ENCODE data around the gene TPSG1. TPM values are rescaled to one million over a fixed set of nuclear protein-coding genes. Genes with fewer than 3 reads are reported as not detected.

Gene TPSG1
- total and polyA plus RNA-seq, 2 of the 13 experiments (the other 11 are each of a cell fraction or from before 2014, with no cell fraction given) = not detected

GRCh38 chr16:1177053-1177452 lies 48.0 kb downstream of the TPSG1 start:
- no peak overlapping the region for H3K4me3 ChIP-seq (replicated peaks in 1 of 3; ENCODE audit: insufficient read depth in 1 of 3, low read depth in 2 of 3, low read length in 3 of 3)
- H3K36me3 ChIP-seq (replicated peaks in 1 of 2; ENCODE audit: control insufficient read depth in 1 of 2, insufficient read depth in 2 of 2, low read length in 2 of 2) = no peaks in the 10 kb centered on the region
- H2AFZ ChIP-seq (ENCODE audit: low read length) = no peak overlapping the region
- ATAC-seq (no peak), DNase-seq (ENCODE audit: low spot score) (no peak), FAIRE-seq (no peak)
- no peaks in the 10 kb centered on the region for H3K79me2 ChIP-seq (ENCODE audit: insufficient read depth, low read length)
- intact Hi-C loops (cut with micrococcal nuclease; ENCODE audit: unreplicated experiment) = no loop called here
- peaks cover 9% of the 10 kb centered on the region; the same call in 1 of the 2 replicates for H4K20me1 ChIP-seq (ENCODE audit: insufficient read depth, low read length)
- no peak overlapping the region for H3K4me2 ChIP-seq (ENCODE audit: low read depth, low read length)
- BruUV-seq (replicated peaks) = no TSS peak
- peaks cover 0 to 63% of the 10 kb centered on the region in 2 experiments for H3K27me3 ChIP-seq (ENCODE audit: control insufficient read depth in 1 of 2, insufficient read depth in 2 of 2, low read length in 2 of 2)
- ChIA-PET POLR2A (no interaction called here), CTCF (ENCODE audit: low intra/inter-chr PET ratio, low total read pairs) (no interaction called here)
- no peaks in the 10 kb centered on the region for H3K9me3 ChIP-seq (ENCODE audit: low read length)
- H3K9ac ChIP-seq (ENCODE audit: insufficient read depth, low read depth, low read length) = no peak overlapping the region
- in situ Hi-C loops (cut with HindIII; ENCODE audit: extremely low pct_ligation_motif_present, low pct_unique_long_range_greater_than_20kb) = no loop called here
- peaks cover 37% of the 10 kb centered on the region for H3K4me1 ChIP-seq (ENCODE audit: insufficient read depth, low read length)
- WGBS (ENCODE audit: low lambda C conversion rate) = 12% methylated on average over 19 of the region's 19 CpGs
- TF ChIP-seq PAXIP1 (CRISPR knock-in tag; conservative IDR thresholded peaks at IDR 0.05) = no peak
- no peak for TF ChIP-seq RNF2 (conservative IDR thresholded peaks at IDR 0.05; ENCODE audit: low read depth)
- no peak for TF ChIP-seq PRMT3 (CRISPR knock-in tag; IDR thresholded peaks at IDR 0.05; ENCODE audit: borderline replicate concordance, low read depth)
- TF ChIP-seq ZNF576 (CRISPR knock-in tag; IDR thresholded peaks at IDR 0.05) = no peak
- no peak for TF ChIP-seq ELF3 (CRISPR knock-in tag; IDR thresholded peaks at IDR 0.05)
- TF ChIP-seq ZFP36L1 (CRISPR knock-in tag; IDR thresholded peaks at IDR 0.05) = no peak
- TF ChIP-seq ZNF773 (CRISPR knock-in tag; IDR thresholded peaks at IDR 0.05; ENCODE audit: borderline replicate concordance) = no peak
- TF ChIP-seq ZNF383 (CRISPR knock-in tag; IDR thresholded peaks at IDR 0.05; ENCODE audit: borderline replicate concordance) = no peak
- no peak for TF ChIP-seq PLRG1 (conservative IDR thresholded peaks at IDR 0.05)
- TF ChIP-seq DBP (CRISPR knock-in tag; IDR thresholded peaks at IDR 0.05; ENCODE audit: not compliant biosample characterization) = no peak
- no peak overlapping the region for H3K27ac ChIP-seq (ENCODE audit: extremely low read length, insufficient read depth, low read length)

Data from HepG2 (cell line).